HG03135 (cell line): Measurements from ENCODE around the gene AP5B1.

ENCODE experiments used
- ATAC-seq: cut with Tn5 transposase; IDR thresholded peaks from one replicate; pipeline ENCODE4 v1.9.1; 2021; ENCODE audit warnings: mild to moderate bottlenecking, moderate library complexity; ENCODE audit not compliant: unreplicated experiment

The AP5B1 gene

DNA sequence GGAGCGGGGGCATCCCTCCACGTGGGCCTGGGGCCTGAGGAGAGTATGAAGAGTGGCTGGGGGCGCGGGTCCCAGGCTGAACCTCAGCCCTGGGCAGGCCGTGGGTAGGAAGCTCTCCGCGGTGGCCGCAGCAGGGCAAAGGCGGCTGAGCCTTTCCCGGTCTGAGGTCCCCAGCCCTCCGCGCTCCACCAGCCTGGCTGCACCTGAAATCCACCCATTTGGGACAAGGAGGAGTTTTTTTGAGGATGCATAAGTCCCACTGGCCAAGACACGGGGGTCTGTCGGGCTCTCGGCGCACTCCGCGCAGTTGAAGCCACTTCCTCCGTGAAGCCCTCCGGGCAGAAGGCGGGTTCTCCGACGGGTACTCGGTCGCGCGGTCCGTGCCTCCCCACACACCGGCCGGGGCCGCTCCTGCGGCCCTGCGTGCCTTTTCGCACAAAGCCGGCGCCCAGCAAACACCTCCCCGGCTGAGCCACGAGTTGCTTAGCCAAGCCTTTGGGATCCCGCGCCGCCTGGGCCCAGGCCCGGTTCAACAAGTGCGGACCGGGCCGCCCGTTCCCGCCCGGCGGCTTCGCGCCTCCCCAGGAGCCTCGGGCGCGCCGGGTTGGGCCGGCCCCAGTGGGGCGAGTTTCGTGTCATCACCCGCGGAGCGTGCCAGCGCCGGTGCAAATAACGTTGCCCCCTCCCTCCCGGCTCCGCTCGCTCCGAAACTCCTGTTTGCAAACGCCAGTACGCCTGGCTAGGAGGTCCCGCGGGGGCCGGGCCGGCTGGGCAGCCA is 5.4 kb upstream of the AP5B1 start:
- no peak for ATAC-seq

DNA sequence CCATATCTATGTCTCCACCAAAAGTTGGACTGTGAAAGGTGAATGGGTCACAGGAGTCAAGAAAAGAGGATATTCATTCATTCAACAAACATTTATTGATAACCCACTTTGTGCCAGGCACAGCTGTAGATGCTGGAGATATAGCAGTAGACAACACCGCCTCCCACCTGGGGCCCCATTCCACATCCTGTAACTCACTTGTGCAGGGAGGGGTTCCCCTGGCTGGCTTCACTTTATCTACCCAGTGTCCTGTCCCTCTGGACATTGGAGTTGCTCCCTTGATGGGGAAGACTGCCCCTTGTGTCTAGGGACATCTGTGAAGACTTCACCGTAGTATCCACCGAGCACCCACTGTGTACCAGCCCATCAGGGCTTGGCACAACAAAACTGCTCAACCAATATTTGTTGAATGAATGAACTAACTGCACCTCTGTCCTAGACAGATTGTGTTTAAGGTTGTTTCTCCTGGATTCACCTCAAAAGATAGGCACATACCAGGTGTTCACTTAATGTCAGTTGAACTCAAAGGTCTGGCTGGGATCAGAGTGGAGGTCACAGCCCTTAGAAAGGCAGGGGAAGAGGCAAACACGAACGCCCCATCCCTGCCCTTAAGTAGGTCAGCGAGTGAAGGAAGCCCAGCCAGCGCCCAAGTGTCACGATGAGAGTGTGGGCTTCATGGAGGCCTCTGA is 4.7 kb upstream of the AP5B1 start:
- ATAC-seq: no peak

DNA sequence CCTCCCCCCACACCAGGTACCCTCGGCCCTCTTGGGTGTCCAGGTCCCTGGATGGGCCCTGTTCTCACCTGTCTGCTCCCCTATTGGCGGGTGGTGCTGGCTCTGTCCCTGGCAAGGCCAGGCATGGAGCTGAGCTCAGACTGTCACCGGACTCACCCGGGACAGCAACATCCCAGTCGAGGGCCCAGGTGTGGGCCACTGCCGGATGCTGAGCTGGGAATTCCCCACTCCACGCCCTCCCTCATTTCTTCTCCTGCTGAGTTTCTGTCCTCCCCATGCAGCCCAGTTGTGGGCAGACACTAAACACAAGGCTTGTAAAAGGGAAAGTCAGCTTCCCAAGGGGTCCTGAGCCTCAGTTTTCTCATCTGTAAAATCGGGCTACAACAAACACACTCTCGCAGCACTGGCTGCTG is 2.0 kb upstream of the AP5B1 start:
- no peak for ATAC-seq

DNA sequence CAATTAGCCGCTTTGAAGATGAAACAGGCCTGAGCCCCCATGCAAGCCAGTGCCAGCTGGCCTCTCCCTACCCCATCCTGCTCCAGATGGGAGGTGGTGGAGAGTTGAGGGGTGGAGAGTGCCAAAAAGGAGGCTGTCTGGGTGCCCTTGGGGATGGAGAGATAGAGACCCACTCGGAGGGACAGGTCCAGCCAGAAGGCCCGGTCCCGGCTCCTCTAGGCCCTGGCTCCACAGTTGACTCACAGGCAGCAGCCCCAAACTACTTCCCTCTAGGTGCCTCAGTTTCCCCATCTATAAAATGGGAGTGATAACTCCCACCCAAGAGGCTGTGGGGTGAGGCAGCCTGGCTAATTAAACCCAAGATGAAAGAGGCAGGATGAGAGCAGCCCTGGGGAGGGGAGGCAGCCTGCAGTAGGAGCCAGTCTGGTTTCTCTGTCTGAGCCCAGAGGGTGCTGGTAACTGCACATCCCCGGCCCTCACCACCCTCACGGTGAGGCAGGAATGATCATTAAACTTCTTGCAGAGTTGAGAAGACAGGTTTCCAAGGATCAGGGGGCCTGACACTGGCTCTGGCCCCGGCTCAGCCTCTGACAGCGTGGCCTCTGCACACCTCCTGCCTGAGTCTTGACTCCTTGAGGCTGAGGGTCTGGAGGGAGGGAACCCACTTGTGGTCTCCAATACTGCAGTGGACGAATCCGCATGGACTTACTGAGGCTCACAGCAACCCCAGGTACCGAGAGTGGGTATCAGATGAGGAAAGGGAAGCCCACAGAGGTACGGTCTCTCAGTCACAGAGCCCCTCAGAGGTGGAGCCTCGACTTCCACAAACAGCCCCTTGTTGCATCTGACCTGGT is 1.4 kb upstream of the AP5B1 start:
- ATAC-seq: no peak

DNA sequence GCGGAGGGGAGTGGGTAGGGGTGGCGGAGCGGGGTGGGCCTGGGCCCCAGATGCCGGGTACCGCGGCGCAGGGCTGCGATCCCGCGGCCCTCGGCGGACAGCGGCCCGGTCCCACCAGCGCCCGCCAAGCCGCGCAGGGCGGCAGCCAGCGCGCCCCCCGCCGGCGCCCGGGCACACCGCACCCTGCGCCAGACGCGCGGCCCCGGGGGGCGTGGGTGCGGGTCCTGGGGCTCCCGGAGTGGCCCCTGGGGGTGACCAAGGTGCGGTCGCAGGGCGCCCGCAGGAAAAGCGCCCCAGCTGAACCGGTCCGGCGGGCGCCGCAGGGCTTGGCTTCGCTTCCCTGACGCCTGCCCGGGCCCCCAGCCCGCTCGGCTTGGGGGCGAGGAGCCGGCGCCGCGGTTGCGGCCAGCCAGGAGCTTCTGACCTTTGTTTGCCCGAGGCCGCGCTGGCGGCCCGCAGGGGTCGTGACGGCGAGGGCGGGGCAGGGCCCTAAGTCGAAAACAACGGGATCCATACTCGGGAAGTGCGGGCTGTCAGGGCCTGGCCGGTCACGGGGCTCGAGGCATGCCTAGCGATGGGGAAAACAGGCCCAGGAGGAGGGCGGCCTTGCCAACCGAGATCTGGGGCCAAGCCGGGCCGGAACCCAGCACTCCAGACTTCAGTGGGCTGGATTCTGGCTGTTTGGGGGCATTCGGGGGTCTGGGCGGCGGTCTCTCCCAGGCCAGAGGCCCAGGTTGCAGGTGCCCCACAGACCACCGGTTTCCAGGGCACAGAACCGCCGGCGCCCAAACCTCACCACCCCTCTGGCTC is 581 bp upstream of the AP5B1 start:
- peak; percentile 35 for ATAC-seq

DNA sequence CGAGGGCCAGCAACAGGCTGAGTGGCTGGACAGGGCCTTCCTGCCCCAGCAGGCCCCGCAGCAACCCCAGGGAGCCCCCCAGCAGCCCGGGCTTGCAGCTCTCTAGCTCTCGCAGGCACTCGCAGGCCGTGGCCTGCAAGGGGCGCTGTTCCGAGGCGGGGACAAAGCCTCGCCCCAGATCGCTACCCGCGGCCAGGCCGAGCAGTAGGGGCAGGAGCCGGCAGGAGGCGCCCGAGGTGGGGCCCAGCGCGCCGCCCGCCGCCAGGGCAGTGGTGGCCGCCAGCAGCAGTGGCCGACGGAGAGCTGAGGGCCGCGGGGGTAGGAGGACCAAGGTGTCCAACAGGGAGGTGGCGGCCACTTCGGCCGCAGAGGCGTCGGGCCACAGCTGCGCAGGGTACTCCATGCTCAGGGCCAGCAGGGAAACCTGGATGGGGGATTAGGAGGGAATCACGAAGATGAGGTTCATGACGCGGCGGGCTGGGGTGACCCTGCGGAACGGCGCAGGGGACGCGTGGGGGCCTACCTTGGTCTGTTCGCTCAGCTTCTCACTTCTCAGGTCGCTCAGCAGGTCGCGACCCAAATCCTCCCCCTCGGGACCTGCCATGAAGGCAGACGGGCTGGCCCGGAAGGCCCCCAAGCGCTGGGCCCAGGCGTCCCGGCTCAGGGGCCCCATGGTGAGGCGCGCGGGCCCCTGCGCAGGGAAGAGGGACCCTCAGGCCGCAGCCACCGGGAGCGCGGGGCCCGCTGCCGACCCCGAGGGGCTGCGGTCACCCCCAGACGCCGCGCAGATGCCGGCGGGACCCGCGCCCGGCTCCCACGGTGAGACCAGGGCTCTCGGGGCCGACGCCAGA is 632 bp downstream of the AP5B1 start:
- ATAC-seq: peak; percentile 55

DNA sequence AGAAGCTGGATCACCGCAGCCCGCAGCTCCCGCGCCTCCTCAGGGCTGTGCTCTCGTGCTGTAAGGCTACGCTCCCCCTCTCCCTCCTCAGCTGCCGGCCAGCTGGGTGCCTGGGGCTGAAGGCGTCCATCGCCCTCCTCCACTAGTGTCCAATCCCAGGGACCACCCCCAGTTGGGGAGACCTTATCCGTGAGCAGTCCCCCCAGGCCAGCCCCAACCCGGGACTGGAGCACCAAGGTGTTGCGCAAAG is 1.2 kb downstream of the AP5B1 start:
- ATAC-seq: no peak

DNA sequence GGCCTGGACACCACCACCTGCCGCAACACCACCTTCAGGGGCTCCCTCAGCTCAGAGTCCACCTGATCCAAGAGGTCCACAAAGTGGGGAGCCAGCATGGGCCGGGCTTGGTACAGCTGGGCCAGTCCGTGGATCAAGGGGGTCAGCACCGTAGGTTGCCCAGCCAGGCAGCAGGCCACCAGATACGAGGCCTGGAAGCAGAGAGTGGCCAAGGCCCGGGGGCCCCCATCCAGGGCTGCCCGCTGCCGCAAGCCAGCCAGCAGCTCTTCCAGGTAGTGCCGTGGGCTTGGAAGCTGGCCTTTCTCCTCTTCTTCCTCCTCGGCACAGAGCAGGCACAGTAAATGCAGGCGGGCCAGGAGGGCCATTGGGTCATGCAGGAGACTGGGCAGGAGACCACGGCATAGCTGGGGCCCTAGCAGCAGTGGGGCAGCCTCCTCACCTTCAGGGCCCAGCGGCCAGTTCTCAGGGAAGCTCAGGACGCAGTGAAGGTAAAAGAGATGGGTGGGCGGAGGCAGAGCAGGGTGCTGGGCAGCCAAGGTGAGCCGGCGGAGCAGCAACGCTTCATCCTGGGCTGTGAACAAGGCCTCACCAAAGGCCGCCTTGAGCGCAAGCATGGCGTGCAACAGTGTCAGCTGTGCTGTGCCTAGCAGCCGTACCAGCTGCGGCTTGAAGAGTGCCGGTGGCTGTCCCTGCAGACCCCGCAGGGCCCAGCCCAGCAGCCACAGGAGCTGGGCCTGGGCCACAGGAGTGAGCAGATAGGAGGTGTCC is 1.7 kb downstream of the AP5B1 start:
- ATAC-seq: no peak

DNA sequence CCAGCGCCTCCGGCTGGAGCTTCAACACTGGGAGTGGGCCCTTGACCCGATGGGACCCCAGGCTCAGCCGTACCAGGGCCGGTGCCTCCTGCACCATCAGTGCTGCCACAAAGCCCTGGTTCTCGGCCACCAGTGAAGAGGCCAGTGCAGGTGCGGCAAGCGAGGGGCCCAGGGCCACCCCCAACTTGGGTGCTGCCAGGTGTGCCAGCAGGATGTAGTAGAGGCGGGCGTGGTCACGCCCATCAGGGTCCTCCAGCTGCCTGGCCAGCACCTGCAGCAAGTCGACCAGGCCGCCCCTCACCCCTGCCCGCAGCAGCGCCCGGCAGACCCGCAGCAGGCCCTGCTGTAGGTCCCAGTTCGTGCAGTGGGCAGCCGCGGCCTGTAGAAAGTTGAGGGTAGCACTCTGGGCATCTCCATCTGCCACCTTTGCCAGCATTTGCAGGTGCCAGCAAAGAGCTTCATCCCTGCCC is 2.3 kb downstream of the AP5B1 start:
- ATAC-seq: no peak

DNA sequence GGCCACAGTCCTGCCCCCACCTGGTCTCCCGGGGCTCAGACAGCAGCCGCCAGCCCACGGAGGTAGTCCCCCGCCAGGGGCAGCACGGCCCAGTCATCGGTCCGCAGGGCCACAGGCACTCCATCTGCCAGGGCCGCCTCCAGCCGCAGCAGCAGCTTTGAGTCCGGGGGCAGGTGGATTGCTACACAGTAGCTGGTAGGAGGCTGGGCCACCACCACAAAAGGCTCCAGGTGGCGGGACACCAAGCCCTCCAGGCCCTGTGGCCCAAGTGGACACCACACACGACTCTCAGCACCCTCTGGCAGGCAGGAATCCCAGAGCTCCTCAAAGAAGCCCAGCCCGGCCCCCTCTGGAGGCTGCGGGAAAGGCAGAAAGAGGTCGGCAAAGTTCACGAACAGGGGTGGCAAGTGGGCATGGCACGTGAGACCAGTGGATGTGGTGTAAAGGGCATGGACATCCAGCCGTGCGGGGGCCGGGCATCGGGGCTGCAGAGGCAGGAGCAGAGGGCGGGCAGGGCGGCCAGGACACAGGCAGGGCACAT is 2.9 kb downstream of the AP5B1 start:
- no peak for ATAC-seq

DNA sequence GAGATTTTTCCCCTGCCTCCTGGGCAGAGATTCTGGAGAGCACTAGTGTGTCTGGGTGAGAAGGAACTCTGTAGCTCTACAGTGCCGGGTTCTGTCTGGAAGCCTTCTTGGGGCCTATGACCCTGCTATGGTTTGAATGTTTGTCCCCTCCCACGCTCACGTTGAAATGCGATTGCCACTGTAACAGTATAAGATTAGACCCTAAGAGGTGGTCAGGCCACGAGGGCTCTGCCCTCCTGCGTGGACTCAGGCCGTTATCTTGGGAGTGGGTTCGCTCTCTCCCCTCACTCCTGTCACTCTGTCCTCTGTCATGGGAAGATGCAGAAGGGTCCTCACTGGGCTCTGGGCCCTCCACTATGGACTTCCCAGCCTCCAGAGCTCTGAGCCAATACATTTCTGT is 3.5 kb downstream of the AP5B1 start:
- ATAC-seq: no peak

DNA sequence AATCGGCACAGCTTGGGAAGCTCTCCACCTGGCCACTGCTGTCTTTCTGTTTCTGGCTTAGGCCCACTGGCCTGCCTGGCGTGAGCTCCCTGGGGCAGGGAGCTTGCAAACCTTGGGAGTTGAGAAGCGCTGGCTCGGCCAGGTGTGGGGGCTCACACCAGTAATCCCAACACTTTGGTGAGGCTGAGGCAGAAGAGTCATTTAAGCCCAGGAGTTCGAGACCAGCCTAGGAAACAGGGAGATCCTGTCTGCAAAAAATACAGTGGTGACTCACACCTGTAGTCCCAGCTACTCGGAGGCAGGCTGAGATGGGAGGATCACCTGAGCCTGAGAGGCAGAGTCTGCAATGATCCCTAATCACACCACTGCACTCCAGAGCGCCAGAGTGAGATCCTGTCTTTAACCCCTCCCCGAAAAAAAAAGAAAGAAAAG is 4.0 kb downstream of the AP5B1 start:
- ATAC-seq: no peak

DNA sequence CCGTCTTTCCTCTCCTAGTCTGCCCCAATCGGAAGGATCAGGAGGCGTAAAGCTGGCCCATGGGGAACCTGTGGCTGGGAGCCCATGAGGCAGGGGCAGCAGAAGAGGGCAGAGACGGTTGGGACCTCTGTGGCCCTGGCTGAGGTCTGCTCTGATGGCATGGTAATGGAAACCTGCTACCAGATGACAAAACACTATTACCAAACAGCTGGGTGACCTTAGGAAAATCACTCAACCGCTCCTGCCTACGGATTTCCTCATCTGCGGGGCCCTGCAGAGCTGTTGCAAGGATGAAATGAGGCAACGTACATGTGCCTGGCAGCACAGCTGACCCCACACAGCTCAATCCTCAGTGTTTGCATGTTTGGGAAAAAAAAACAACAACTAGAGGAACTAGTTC is 4.6 kb downstream of the AP5B1 start:
- no peak for ATAC-seq

DNA sequence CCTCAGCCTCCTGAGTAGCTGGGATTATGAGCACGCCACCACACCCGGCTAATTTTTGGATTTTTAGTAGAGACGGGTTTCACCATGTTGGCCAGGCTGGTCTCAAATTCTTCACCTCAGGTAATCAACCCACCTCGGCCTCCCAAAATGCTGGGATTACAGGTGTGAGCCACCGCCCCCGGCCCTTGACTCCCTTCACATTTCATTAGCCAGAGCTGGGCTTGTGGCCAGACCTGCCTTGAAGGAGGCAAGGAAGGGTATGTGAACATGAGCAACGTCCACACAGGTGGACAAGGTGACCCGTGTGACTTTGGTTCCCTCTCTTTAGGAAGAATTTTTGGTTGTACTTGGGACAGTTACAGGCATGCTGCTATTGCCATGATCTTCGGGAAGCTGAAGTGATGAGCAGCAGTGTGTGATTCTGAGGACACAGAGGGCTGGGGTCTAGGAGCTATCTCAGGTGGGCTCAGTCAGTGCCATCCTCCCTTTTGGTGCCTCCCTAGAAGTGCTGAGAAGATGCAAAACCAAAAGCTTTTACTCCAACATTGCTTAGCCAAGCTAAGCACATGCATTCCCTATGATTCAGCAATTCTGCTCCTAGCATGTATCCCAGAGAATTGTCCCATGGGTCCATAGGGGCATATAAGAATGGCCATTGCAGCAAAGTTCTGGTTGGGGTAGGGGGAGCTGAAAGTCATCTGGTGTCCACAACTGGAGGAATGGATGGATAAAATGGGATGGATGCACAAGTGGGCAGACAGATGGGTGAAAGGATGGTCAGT is 6.1 kb downstream of the AP5B1 start:
- no peak for ATAC-seq

DNA sequence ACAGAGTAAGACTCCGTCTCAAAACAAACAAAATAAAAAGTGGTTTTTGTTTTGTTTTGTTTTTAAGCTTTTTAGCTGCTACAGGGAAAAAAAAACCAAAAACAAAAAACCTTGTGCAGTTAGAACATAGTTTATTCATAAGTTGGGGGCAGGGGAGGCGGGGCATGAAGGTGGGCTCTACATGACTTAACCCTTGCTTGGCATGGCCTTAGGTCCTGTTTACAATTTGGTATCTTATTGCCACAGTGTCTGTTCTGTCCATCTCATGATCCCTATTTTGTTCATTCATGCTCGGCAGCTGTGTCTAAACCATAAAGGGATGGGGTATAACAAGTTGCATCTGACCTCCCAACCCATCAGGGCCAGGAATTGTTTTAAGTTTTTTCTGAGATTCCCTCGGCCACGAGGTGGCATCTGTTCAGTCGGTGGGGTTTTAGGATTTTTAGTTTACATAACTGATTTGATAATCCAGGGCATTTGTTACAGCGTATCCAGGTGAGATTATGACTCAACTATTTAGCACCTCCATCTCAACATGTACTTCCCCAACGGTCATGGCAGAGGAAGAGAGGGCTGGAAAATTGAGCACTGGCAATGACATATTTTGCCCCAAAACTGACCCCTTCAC is 6.9 kb downstream of the AP5B1 start:
- ATAC-seq: no peak

DNA sequence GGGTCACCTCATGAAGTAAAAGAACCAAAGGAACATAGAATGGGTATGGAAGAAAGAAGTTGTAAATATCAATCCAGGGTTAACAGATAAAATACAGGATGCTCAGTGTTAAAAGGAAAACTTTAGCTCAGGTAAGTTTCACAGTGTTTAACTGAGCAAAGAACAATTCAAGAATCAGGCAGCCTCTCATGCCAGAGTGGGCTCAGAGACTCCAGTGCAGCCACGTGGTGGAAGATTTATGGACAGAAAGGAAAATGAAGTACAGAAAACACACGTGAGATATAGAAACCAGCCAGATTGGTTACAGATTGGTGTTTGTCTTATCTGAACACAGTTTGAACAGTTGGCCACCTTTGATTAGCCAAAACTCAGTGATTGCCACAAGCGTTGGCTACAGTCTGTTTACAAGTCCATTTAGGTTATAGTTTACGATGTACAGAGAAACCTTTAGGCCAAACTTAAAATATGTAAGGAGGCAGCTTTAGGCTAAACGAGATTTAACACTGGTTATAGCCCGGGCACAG is 9.1 kb downstream of the AP5B1 start:
- ATAC-seq: no peak

DNA sequence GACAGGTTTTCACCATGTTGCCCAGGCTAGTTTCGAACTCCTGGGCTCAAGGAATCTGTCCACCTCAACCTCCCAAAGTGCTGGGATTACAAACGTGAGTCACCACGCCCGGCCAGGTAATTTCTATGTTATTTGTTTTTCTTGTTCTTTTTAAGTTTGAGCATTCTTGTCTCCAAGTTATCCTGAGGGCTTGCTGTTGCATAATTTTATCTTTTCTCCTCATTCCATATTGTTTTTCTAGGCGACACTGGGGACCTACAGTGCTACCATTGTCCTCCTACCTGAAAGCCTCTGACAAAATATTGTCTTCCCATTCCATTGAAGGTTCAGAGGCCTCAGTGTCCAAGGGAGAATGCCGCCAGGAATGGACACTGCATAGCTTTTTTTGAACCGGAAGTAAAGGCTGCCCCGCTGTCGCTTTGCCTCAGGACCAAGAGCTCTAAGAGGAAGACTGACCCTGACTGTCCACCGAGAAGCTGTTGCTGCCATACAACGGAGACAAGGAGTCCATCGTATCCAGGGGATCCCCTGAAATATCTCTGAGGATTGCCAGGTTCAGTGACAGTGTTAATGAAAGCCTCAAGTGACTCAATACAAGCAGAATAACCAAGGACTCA is 9.7 kb downstream of the AP5B1 start:
- ATAC-seq: no peak
